AG09309 (cell line): ENCODE data around the gene VKORC1L1.
"Not testable (repeated sequence)": the region's sequence is repeated elsewhere in the genome, so short reads cannot be mapped to it uniquely, and the experiment has no call there.

Experiments used
- DNase-seq: peaks from one replicate; pipeline ENCODE4 v3.0.0-alpha.2; 2010; ENCODE audit warnings: low read depth
- H3K4me3 ChIP-seq: 2 replicates; pipeline ENCODE4 v1.5.1; 2011; ENCODE audit warnings: mild to moderate bottlenecking, low read depth, low read length, moderate library complexity; ENCODE audit not compliant: control insufficient read depth
- TF ChIP-seq, protein P1 (sequence below): IDR thresholded peaks from 2 replicates; pipeline ENCODE4 v1.5.1; 2011; ENCODE audit warnings: mild to moderate bottlenecking, low read depth, low read length, inconsistent platforms; ENCODE audit not compliant: insufficient read depth, control insufficient read depth; ENCODE audit errors: missing control alignments

Gene VKORC1L1

DNA sequence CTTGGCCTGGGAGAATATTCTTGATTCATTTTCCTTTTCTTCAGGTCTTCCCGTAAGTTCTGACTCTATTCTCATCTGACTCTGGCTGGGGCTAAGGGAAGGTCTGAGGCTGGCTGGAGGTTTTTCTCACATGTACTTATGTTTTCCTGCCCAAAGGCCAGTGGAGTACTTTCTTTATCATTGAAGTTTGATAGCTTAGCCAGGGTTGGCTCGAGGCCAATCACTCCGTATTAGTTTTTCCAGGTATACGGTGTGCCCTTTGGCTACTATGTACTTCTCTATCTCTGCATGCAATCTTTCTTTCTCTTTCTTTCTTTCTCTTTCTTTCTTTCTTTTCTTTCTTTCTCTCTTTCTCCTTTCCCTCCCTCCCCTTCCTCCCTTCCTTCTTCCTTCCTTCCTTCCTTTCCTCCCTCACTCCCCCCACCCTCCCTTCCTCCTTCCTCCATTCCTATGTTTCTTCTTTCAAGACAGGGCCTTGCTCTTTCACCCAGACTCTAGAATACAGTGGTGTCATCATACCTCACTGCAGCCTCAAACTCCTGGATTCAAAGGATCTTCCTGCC, 26.8 kb upstream of the VKORC1L1 start:
- DNase-seq: no peak
- H3K4me3 ChIP-seq: no peak overlapping the region
- TF ChIP-seq, protein P1, sequence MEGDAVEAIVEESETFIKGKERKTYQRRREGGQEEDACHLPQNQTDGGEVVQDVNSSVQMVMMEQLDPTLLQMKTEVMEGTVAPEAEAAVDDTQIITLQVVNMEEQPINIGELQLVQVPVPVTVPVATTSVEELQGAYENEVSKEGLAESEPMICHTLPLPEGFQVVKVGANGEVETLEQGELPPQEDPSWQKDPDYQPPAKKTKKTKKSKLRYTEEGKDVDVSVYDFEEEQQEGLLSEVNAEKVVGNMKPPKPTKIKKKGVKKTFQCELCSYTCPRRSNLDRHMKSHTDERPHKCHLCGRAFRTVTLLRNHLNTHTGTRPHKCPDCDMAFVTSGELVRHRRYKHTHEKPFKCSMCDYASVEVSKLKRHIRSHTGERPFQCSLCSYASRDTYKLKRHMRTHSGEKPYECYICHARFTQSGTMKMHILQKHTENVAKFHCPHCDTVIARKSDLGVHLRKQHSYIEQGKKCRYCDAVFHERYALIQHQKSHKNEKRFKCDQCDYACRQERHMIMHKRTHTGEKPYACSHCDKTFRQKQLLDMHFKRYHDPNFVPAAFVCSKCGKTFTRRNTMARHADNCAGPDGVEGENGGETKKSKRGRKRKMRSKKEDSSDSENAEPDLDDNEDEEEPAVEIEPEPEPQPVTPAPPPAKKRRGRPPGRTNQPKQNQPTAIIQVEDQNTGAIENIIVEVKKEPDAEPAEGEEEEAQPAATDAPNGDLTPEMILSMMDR: no peak

DNA sequence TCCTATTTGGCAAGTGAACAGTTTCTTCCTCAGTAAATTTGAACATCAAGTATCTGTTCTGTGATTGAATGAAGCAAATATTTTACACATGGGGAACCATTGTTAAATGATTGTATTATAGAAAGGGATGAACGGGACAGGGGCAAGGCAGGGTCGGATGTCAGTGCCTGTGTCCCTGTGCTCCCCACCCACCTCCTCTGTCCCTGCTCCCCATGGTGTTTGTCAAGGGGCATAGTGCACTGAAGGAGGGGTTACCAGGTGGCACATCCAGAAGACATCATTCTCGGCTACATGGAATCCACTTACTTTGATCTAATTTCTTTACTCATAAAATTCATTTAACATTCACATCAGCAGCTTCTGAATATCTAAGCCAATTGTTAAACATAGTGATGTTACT, 19.4 kb upstream of the VKORC1L1 start:
- H3K4me3 ChIP-seq, DNase-seq: not testable (repeated sequence)

DNA sequence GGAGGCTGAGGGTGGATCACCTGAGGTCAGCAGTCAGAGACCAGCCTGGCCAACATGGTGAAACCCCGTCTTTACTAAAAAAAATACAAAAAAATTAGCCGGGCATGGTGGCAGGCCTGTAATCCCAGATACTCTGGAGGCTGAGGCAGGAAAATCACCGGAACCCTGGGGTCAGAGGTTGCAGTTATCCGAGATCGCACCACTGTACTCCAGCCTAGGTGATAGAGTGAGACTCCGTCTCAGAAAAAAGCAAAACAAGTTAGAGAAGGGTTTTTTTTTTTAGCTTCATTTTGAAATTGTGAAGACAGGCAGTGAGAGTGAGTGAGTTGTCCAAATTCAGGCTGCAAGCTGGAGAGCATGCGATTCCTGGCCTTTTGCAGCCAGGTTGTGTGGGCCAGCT, 19.0 kb upstream of the VKORC1L1 start:
- not testable (repeated sequence) for DNase-seq, H3K4me3 ChIP-seq

DNA sequence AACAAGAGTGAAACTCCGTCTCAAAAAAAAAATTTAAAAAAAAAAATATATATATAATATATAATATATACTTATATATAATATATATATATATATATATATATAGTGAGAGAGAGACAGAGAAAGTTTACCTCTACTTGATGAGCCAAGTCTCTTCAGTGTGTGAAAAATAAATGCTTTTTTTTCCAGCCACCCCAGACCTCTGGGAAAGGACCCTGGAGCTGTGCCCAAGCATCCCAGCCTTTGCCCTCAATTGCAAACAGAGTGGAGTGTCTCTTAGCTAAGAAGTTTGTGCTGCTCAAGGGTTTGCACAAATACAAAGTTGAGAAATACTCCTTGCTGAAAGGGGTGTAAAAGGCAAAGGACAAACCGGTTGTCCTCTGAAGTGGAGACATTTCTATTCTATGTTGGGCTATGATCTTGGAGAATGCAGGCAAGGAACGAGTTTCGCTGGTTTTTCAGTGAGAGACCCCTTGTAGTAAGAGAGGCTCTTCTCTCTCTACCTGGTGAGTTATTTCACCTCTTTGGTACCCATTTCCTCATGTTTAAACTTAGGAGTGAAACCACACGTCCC, 15.5 kb upstream of the VKORC1L1 start:
- not testable (repeated sequence) for H3K4me3 ChIP-seq, DNase-seq

DNA sequence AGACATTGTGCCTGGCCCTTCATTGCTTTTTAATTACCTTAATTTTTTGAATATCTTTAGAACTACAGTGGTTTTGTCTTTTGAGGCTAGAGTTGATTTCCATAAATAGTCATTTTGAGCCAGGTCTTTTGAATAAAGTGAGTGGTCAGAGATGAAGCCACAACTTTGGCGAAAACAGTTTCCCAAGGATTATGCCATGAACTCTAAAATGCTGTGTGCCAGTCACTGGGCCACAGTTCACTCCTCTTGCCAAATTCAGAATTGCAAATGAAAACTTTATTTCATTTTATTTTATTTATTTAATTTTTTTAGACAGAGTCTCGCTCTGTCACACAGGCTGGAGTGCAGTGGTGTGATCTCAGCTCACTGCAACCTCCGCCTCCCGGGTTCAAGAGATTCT, 14.2 kb upstream of the VKORC1L1 start:
- DNase-seq, H3K4me3 ChIP-seq: not testable (repeated sequence)

DNA sequence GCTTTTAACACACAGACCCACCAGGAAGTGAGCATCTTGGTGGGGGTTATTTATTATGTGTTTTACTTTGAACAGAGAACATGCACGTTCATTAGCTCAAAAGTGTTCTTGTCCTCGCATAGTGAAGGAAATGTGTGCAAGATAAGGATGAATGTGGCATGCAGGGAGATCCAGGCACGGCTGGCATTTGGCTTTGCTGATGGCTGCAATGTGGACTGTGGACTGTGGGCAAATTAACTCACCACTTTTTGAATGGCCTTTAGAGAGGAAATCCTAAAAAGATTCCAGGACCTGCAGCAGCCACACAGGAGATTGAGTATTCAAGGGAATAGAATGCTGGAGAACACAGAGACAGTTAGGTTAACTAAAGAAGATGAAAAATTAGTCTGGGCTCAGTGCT, 6.6 kb upstream of the VKORC1L1 start:
- H3K4me3 ChIP-seq, DNase-seq: not testable (repeated sequence)

DNA sequence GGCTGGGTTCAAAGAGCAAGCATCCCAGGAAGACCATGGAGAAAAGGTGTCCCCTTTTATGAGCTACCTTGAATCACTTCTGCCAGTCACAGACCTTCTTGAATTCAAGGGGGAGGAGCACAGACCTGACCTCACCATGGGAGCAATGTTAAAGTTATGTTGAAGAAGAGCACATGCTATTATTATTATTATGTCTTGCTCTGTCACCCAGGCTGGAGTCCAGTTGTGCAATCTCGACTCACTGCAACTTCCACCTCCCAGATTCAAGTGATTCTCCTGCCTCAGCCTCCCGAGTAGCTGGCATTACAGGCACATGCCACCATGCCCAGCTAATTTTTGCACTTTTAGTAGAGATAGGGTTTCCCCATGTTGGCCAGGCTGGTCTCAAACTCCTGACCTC, 5.2 kb upstream of the VKORC1L1 start:
- H3K4me3 ChIP-seq, DNase-seq: not testable (repeated sequence)

DNA sequence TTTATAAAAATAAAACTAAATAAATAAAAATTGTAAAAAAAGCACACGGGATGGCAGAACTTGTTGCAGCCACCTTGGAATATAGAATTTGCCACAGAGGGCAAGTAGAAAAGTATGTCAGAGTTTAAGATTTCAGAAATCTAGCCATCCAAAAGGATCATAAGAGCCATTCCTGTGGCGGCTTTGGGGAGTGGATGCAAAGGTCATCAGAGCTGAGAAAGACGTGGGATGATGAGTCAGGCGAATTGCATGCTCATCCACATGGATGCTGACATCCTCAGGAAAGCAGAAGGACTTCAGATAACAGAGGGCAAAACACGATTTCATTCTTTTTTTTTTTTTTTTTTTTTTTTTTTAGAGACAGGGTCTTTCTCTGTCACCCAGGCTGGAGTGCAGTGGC, 3.6 kb upstream of the VKORC1L1 start:
- not testable (repeated sequence) for H3K4me3 ChIP-seq
- DNase-seq: peak; percentile 14

DNA sequence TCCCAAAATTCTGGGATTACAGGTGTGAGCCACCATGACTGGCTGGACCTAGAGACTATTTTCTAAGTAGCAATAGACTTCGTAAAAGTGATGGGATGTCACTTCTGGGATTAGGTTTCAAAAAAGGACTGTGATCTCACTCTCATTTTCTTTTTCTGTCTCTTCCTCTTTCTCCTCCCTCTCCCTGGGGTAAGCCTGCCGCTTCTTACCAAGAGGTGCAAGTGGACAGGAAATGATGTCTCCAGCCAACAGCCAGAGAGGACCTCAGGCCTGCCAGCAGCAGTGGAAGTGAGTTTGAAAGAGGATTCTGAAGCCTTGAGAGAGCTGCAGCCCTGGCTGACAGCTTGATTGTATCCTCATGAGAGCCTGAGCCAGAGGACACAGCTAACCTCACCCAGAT, 1.4 kb upstream of the VKORC1L1 start:
- H3K4me3 ChIP-seq, DNase-seq: not testable (repeated sequence)

DNA sequence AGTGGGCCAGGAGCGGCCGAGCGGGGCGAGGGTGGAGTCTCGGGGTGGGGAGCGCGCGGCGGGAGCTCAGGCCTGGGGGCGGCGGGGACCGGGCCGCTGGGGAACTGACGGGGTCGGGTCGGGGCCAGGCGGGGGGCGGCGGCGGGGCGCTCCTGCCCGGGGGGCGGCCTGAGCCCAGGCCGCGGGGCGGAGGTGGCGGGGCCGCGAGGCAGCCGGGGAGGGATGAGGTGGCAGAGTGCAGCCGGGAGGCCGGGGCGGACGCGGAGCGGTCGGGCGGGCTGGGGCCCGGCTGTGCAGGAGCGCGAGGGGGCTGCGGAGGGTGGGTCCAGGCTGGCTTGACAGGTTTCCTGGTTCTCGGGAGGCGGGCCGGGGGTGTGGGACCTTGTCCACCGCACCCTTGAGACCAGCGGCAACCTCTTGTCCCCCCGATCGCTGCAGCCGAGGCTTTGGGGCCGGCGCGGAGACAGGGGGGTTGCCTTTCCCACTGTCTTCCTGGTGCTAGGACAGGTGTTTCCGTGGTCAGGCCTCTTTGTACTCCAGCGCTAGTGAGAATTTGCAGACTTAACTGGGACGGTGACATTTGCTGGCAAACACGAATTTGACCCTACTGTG, 814 bp downstream of the VKORC1L1 start:
- not testable (repeated sequence) for DNase-seq
- peak overlapping the region; percentile 85 for H3K4me3 ChIP-seq

DNA sequence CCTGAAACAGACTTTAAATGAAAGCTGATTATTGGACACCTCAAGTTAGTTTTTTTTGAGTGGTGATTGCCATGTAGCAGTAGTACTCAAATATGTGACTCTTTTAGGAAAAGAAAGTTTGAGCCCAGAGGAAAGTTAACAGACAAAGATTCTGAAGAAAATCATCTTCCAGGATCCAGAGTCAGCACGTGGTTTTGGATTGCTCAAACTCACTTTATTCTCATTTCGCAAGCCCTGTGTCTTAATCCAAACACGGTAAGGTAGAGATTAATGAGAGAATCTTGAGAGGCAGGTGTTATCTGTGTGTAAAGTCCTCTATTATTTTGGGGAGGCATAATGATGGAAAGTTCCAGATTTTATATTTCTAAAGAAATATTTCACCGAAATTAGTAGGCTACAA, 2.8 kb downstream of the VKORC1L1 start:
- not testable (repeated sequence) for DNase-seq, H3K4me3 ChIP-seq

DNA sequence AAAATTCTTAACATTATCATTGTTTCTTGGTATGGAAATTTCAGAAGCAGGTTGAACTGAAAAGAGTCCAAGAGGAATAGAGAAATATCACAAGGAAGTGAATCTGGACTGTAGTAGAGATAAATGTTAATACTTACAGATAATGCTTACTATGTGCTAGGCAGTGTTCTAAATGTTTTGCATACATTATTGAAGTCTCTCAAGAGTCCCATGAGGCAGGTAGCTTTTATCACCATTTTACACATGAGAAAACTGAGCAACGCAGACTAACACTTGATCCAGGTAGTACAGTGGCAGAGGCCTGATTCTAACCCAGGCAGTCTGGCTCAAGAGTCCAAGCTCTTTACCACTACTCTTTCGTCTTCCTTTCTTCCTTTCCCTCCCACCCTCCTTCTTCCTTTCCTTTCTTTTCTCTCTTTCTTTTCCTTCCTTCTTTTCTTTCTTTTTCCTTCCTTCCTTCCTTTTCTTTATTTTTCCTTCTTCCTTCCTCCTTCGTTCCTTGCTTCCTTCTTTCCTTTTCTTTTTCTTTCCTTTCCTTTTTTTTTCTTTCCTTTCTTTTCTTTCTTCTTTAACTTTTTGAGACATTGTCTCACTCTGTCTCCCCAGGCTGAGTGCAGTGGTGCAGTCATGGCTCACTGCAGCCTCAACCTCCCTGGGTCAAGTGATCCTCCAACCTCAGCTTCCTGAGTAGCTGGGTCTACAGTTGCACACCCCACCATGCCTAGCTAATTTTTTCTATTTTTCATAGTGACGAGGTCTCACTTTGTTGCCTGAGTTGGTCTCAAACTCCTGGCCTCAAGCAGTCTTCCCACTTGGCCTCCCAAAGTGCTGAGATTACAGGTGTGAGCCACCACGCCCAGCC, 6.6 kb downstream of the VKORC1L1 start:
- DNase-seq: not testable (repeated sequence)

DNA sequence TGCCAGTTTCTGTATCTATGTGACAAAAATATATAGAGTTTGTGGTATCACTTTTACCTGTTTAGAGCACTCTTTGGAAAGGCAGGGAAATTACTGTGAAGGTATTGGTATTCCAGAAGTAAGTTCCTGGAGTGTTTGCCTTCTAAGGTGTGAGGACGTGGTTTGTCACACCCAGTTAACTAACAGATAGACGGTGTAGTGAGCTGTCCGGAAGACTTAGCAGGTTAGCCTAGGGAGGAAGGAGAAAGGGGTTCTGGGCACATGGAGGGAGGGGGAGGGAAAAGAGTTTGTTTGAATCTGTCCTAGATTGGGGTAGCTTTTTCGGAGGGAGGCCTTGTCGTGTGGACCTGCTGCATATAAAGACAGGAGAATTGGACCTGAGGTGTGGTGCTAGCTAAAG, 7.4 kb downstream of the VKORC1L1 start:
- not testable (repeated sequence) for H3K4me3 ChIP-seq, DNase-seq

More for the DNA sequence above, 6.6 kb downstream of the VKORC1L1 start:
- H3K4me3 ChIP-seq: not testable (repeated sequence)

DNA sequence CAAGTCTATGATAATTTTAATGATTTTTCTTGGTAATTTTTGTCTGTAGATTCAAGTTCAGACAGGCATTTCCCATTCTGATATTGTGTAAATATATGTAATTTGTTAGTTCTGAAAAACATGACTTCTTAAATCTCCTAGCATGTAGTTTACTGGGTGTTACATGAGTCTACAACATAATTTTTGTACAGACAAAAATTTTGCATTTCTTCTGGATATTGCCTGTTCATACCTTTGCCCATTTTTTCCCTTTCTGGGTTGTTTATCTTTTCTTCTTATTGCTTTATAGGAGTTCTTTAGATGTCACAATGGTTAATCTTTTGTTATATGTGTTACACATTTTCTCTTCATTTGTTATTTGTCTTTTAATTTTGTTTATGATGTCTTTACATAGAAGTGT, 12.1 kb downstream of the VKORC1L1 start:
- not testable (repeated sequence) for H3K4me3 ChIP-seq, DNase-seq

DNA sequence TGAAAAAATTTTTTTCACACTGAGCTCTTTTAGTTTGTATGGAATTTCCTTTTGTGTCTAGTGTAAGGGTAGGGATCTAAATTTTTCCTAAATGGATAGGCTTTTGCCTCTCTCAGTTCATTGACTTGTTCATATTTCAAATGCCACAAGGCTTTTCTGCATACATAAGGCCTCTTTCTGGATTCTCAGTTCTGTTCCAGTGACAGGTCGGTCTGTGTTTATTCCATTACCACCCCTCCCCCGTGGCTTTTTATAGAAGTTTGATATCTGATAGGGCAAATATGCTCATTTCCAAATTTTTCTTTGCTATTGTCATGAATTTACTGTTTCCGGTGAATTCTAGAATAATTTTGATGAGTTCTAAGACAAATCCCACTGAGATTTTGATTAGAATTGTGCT, 12.7 kb downstream of the VKORC1L1 start:
- DNase-seq, H3K4me3 ChIP-seq: not testable (repeated sequence)

DNA sequence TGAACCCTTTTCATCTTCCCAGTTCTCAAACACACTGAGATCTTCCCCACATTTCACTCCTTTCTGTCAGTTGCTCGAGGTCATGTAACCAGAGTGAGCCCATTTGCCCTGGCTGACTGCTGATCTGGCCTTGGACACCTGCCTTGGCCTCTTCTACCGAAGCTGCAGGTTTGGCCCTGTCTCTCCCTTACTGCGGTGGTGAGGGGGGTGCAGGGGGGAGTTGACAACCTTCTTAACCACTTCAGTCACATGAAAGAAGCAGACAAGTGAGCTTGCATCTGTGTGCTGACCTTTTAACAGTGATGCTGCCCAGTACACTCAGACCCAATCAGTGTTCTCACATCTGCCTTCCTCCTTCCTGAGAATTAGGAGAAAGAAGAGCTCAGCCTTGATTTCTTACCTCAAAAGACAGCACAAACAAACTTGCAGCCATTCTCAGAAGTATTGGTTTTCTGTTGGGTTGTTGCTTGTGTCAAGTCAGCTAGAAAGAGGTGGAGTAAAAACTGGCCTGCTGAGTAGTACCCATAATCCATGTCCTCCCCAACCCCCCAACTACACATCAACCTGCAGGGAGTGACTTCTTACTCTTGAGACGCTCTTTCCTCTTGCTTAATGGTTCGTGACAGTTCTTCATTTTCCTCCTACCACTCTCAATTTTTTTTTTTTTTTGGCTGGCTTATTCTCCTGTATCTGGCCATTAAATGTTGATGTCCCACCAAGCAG, 15.7 kb downstream of the VKORC1L1 start:
- not testable (repeated sequence) for DNase-seq, H3K4me3 ChIP-seq

DNA sequence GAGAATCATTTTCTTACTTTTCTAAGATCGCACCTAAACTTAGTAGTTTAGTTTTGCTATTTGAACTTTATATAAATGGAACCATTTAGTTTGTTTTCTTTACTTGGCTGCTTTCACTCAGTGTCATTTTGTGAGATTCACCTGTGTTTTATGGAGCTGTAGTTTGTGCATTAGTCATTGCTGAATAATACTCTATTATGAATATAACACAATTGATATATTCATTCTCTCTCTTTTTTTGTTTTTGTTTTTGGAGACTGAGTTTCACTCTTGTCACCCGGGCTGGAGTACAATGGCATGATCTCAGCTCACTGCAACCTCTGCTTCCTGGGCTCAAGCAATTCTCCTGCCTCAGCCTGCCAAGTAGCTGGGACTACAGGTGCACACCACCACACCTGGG, 16.8 kb downstream of the VKORC1L1 start:
- not testable (repeated sequence) for H3K4me3 ChIP-seq, DNase-seq
